ENCODE data around the gene CD52. TPM values are rescaled to one million over a fixed set of nuclear protein-coding genes. Genes with fewer than 3 reads are reported as not detected.
A peak's percentile ranks its signal among the peaks of the same experiment; 100 is the strongest.

Gene CD52
- total RNA-seq, 6 donors from 2014 or later: 74.4 to 437 (median 172) TPM

- Histone ChIP-seq H3K27ac (peak overlapping the region in 1 of 4 donors; percentile 8), H3K27me3 (no peaks in the 10 kb centered on the region), H3K36me3 (no peaks in the 10 kb centered on the region), H3K4me3 (peak overlapping the region in 1 of 4 donors; percentile 1), H3K4me1 (peaks cover 0 to 3% (median 0%) of the 10 kb centered on the region in 4 donors), H3K9me3 (no peaks in the 10 kb centered on the region)
- ATAC-seq (ENCODE audit: low FRiP score in 2 of 2) (no peak), DNase-seq (no peak)
- no peak for TF ChIP-seq CTCF (IDR thresholded peaks at IDR 0.05)
- no peak for TF ChIP-seq POLR2AphosphoS5 (IDR thresholded peaks at IDR 0.05)
- WGBS, 2 donors: 84 to 93% methylated on average over 4 of the region's 4 CpGs
These were observed 35.6 kb downstream of the CD52 start for GRCh38 chr1:26353210-26353859.

- H3K27ac ChIP-seq: peak within 1 kb of the TSS in 1 of 4 donors; percentile 8
These were observed 36.4 kb downstream of the CD52 start, which contains the start of gene CRYBG2 for GRCh38 chr1:26353976-26354820. TSS of gene CRYBG2 (minus strand) at chr1:26354130. CDS start at chr1:26346657, 7,473 bp downstream.

GRCh38 chr1:26354972-26355371 is 37.2 kb downstream of the CD52 start:
- ATAC-seq (ENCODE audit: low FRiP score in 2 of 2) (no peak), DNase-seq (peak in 1 of 2 donors; percentile 46)
- peaks cover under 1 to 5% (median 2%) of the 10 kb centered on the region in 4 donors for H3K4me1 ChIP-seq
- TF ChIP-seq POLR2A (IDR thresholded peaks at IDR 0.05): no peak
- no peak for TF ChIP-seq POLR2AphosphoS5 (IDR thresholded peaks at IDR 0.05)
- TF ChIP-seq CTCF (IDR thresholded peaks at IDR 0.05): no peak
- no peak for TF ChIP-seq EP300 (IDR thresholded peaks at IDR 0.05)
- no peaks in the 10 kb centered on the region for H3K9me3 ChIP-seq
- H3K27me3 ChIP-seq: peaks cover 0 to 3% (median 1%) of the 10 kb centered on the region in 4 donors
- H3K4me3 ChIP-seq: no peak overlapping the region
- H3K36me3 ChIP-seq: no peaks in the 10 kb centered on the region
- WGBS, 2 donors: 90 to 95% methylated on average over 6 to 9 of the region's 9 CpGs
- no peak overlapping the region for H3K27ac ChIP-seq

More at GRCh38 chr1:26353976-26354820, 36.4 kb downstream of the CD52 start, which contains the start of gene CRYBG2:
- Histone ChIP-seq H3K27me3 (no peaks in the 10 kb centered on the region), H3K36me3 (no peaks in the 10 kb centered on the region), H3K4me1 (peaks cover 0 to 3% (median 0%) of the 10 kb centered on the region in 4 donors), H3K9me3 (no peaks in the 10 kb centered on the region), H3K4me3 (peak within 1 kb of the TSS in 1 of 4 donors; percentile 1)
- peak; percentile 45 to 84 for DNase-seq
- peak; percentile 35 to 82 for ATAC-seq (ENCODE audit: low FRiP score in 2 of 2)
- WGBS, 2 donors: 66 to 90% methylated on average over 2 to 16 of the region's 21 CpGs
- TF ChIP-seq CTCF (IDR thresholded peaks at IDR 0.05) (no peak), POLR2A (IDR thresholded peaks at IDR 0.05) (no peak), POLR2AphosphoS5 (IDR thresholded peaks at IDR 0.05) (no peak), EP300 (IDR thresholded peaks at IDR 0.05) (no peak)

- 80% methylated on average over 5 of the region's 5 CpGs for WGBS, 2 donors
- peaks cover 0 to 14% (median 11%) of the 10 kb centered on the region in 4 donors for H3K27me3 ChIP-seq
- DNase-seq: no peak
- no peak for ATAC-seq (ENCODE audit: low FRiP score in 2 of 2)
- TF ChIP-seq CTCF (IDR thresholded peaks at IDR 0.05): no peak
- TF ChIP-seq POLR2AphosphoS5 (IDR thresholded peaks at IDR 0.05): no peak
- no peak for TF ChIP-seq EP300 (IDR thresholded peaks at IDR 0.05)
- TF ChIP-seq POLR2A (IDR thresholded peaks at IDR 0.05): no peak
- H3K4me3 ChIP-seq: no peak overlapping the region
- H3K4me1 ChIP-seq: peaks cover 11 to 13% (median 11%) of the 10 kb centered on the region in 4 donors
- no peaks in the 10 kb centered on the region for H3K36me3 ChIP-seq
- no peaks in the 10 kb centered on the region for H3K9me3 ChIP-seq
- no peak overlapping the region for H3K27ac ChIP-seq
These were observed 38.3 kb downstream of the CD52 start for GRCh38 chr1:26356106-26356505.

Data from upper lobe of left lung (tissue), 6 donors.